Body of pancreas (tissue), 4 donors: ENCODE results near the gene PRCC. TPM values are rescaled to one million over a fixed set of nuclear protein-coding genes. Genes with fewer than 3 reads are reported as not detected.
A peak's percentile ranks its signal among the peaks of the same experiment; 100 is the strongest.

ENCODE experiments used
- ATAC-seq: fragments of 150-250 bp; one replicate; pipeline ENCODE4 v1.9.1; 2016
- DNase-seq, 4 donors: peaks; one replicate each; pipeline ENCODE4 v3.0.0-alpha.2; 2019
- H3K27ac ChIP-seq, 4 donors: fragments of 200-600 bp; sonication (generic); 1 replicate in 3 of 4; 2 replicates in 1 of 4; pipeline versions ENCODE4 v1.5.1 to v1.6.1; 2016 to 2019; ENCODE audit warnings: mild to moderate bottlenecking in 1 of 4, mixed read lengths in 1 of 4, moderate library complexity in 1 of 4
- H3K27me3 ChIP-seq, 2 donors: fragments of 200-600 bp; sonication (generic); one replicate each; pipeline ENCODE4 v1.6.0; 2016; ENCODE audit warnings: mild to moderate bottlenecking in 1 of 2
- H3K36me3 ChIP-seq, 2 donors: fragments of 200-600 bp; sonication (generic); replicated peaks in 1 of 2; 2 replicates each; pipeline ENCODE4 v1.5.1; 2016; ENCODE audit warnings: low read depth in 2 of 2; ENCODE audit not compliant: insufficient read depth in 1 of 2
- H3K4me1 ChIP-seq: fragments of 200-600 bp; sonication (generic); one replicate; pipeline ENCODE4 v1.6.0; 2016
- H3K4me3 ChIP-seq, 2 donors: fragments of 200-600 bp; sonication (generic); 1 replicate in 1 of 2; 2 replicates in 1 of 2; pipeline ENCODE4 v1.5.1; 2016 to 2019
- H3K9me3 ChIP-seq, 3 donors: fragments of 200-600 bp; sonication (generic); 1 replicate in 2 of 3; 2 replicates in 1 of 3; pipeline ENCODE4 v1.5.1; 2016
- CTCF ChIP-seq, 7 experiments: fragments of 450-650 bp in 4 of 7; fragments of 200-600 bp in 3 of 7; sonication (generic) in 3 of 7; IDR thresholded peaks; one replicate each; pipeline ENCODE4 v1.5.1; 2016 to 2019; ENCODE audit warnings: antibody characterized with exemption in 7 of 7
- POLR2A ChIP-seq, 3 donors: fragments of 450-650 bp; IDR thresholded peaks; one replicate each; pipeline ENCODE4 v1.6.1; 2016; ENCODE audit warnings: antibody characterized with exemption in 3 of 3, mild to moderate bottlenecking in 2 of 3
- WGBS, 2 donors: methylation state at CpG; one replicate each; pipeline ENCODE4 v1.1.5; 2017; 5-methylcytosine and 5-hydroxymethylcytosine counted together
- intact Hi-C: fragments of 100-400 bp; cut with DNase I; formaldehyde crosslinking; loops from one replicate; pipeline ENCODE4 v1.15.1; 2023
- total RNA-seq, 2 donors: library from RNA; depleted of rRNA; stranded (reverse); fragments of >200 nt; gene quantifications; one replicate each; pipeline ENCODE4 v1.1.0, GENCODE V29; 2016

The PRCC gene
- total RNA-seq, 2 donors from 2014 or later, result 19.2 to 28.3 TPM

DNA sequence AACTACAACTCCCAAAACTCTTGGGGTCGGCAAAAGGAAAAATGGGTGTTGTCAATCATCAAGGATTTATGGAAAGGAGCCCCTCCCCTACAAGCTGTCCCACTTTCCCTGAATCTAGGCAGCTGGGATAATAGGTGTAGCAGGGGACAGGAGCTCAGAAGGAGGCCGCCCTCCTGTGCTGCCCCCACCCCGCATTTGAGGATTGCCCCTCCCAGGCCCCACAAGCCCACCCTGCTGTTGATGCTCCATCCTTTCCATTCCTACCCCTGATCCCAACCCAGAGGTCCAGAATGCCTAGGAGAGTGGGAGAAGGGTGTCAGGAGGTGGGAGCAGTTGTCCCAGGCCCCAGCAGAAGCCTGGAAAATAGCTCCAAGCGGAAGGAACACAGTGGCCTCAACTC lies 24.5 kb upstream of the PRCC start:
- peaks cover 0 to 8% of the 10 kb centered on the region in 2 donors for H3K36me3 ChIP-seq
- intact Hi-C loops, result no loop called here
- ATAC-seq (no peak), DNase-seq (no peak)
- no peaks in the 10 kb centered on the region for H3K27me3 ChIP-seq
- no peak for TF ChIP-seq POLR2A (IDR thresholded peaks at IDR 0.05)
- TF ChIP-seq CTCF (IDR thresholded peaks at IDR 0.05), result no peak
- WGBS, 2 donors, result 94 to 100% methylated on average over 4 of the region's 4 CpGs
- no peaks in the 10 kb centered on the region for H3K9me3 ChIP-seq
- no peak overlapping the region for H3K4me3 ChIP-seq
- H3K27ac ChIP-seq, result peak overlapping the region in 1 of 4 donors; percentile 40
- H3K4me1 ChIP-seq, result peaks cover 44% of the 10 kb centered on the region

DNA sequence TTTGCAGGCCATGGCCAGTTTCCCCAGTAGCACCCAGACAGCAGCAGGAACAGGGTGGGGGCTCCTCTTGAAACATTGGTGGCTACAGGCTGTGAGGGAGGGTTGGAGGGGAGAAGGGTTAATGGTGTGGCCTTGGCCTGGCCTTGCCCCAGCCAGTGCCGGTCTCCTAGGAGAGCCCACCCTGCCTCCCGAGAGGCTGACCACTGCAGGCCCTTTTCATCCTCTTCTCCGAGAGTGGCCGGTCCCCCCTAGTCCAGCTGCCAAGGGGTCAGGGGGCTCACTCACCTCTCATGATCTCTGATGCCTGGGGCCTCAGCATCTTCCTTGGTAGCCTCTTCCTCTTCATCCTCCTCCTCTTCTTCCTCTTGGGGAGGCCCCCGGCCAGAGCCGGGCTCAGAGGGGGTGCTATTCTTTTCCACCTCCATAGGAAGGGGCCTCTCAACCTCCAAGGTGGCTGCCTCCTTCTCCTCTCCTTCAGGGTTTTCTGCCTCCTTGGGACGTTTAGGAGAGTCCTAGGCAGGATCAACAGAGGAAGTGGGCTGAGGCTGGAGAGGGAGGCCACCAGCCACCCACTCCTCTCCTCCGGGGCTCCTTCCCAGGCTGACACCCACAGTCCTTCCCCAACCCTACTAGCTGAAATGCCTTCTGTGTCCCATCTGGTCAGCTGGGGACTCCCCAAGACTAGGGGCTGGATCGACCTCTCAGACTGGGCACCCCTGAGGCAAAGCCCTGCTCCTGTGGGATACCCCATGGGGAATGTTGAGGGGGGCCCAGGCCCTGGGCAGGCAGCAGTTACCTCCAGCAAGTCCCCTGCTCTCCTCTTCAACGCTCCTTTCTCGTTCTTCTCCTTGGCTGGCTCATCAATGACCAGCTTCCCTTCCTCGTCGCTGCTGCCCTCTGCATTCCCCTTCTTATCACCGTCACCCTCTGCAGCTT lies 23.7 kb upstream of the PRCC start:
- Histone ChIP-seq H3K27ac (peak overlapping the region in 1 of 4 donors; percentile 40), H3K36me3 (peaks cover 0 to 8% of the 10 kb centered on the region in 2 donors), H3K4me1 (peaks cover 53% of the 10 kb centered on the region), H3K27me3 (no peaks in the 10 kb centered on the region), H3K9me3 (no peaks in the 10 kb centered on the region), H3K4me3 (no peak overlapping the region)
- TF ChIP-seq POLR2A (IDR thresholded peaks at IDR 0.05), result no peak
- TF ChIP-seq CTCF (IDR thresholded peaks at IDR 0.05), result no peak
- intact Hi-C loops, result no loop called here
- WGBS, 2 donors, result 82 to 83% methylated on average over 10 to 14 of the region's 14 CpGs
- ATAC-seq (no peak), DNase-seq (no peak)

DNA sequence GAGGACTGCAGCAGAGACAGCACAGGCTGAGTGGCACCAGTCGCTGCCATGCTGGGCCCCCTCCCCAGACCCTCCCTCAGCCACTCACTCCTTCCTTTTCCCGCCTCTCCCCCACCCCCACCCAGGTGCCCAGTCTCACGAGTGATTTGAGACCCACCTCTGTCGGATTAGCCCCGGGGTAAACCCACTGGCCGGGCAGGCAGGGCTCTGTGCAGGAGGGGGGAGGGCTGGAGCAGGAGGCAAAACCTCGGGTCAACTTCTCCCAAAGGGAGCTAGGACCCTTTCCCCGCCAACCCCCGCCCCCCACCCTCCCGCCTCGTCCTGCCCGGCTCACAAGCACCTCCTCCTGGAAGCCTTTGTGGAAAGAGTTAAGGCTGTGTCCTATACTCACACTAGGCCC lies 23.0 kb upstream of the PRCC start:
- no peaks in the 10 kb centered on the region for H3K9me3 ChIP-seq
- WGBS, 2 donors, result 73 to 75% methylated on average over 9 to 12 of the region's 12 CpGs
- DNase-seq, result no peak
- TF ChIP-seq CTCF (IDR thresholded peaks at IDR 0.05), result no peak
- TF ChIP-seq POLR2A (IDR thresholded peaks at IDR 0.05), result no peak
- peaks cover 60% of the 10 kb centered on the region for H3K4me1 ChIP-seq
- intact Hi-C loops, result no loop called here
- H3K36me3 ChIP-seq, result peaks cover 0 to 8% of the 10 kb centered on the region in 2 donors
- H3K27ac ChIP-seq, result no peak overlapping the region
- ATAC-seq, result no peak
- H3K4me3 ChIP-seq, result no peak overlapping the region
- no peaks in the 10 kb centered on the region for H3K27me3 ChIP-seq

DNA sequence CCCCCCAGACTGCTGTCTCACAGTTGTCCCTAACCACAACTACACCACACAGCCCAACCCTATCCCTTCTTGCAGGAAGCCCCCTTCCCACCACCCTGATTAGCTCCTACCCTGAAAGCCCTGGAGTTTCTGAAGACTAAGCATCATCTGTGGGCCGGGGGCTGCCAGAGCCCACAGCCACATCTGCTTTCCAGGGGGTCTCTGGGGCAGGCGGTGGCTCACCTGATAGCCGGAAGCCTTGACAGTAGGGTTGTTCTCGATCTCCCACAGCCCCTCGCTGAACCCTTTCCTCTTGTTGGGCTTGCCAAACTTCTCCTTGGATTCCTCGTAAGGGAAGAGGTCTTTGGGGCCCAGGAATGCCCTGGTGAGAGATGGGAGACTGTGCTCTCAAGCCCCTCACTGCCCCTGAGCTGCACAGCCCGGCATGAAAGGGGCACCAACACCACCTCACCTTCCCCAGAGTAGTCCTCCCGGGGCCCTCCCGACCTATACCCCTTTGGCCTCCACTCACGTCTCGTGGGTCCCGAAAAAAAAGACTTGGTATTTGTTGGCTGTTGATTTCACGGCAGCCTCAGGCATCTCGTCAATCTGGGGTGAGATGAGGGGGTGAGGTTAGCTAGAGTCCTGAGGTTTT lies 22.4 kb upstream of the PRCC start:
- 79 to 86% methylated on average over 12 to 14 of the region's 14 CpGs for WGBS, 2 donors
- H3K4me1 ChIP-seq, result peaks cover 60% of the 10 kb centered on the region
- TF ChIP-seq CTCF (IDR thresholded peaks at IDR 0.05) (no peak), POLR2A (IDR thresholded peaks at IDR 0.05) (no peak)
- H3K27ac ChIP-seq, result peak overlapping the region in 2 of 4 donors; percentile 4 to 28
- DNase-seq, result no peak
- no peak for ATAC-seq
- H3K36me3 ChIP-seq, result peaks cover 0 to 8% of the 10 kb centered on the region in 2 donors
- H3K9me3 ChIP-seq, result no peaks in the 10 kb centered on the region
- intact Hi-C loops, result no loop called here
- no peaks in the 10 kb centered on the region for H3K27me3 ChIP-seq
- H3K4me3 ChIP-seq, result no peak overlapping the region
